Fibroblast of lung (primary cell): ENCODE results near the gene HIPK2.

Experiments
- EZH2 ChIP-seq: IDR thresholded peaks from 2 replicates; pipeline ENCODE4 v1.5.1; 2012; ENCODE audit warnings: low read length, control low read depth, mild to moderate bottlenecking; ENCODE audit errors: missing control alignments
- TF ChIP-seq, protein P1 (sequence below), 2 donors: IDR thresholded peaks in 1 of 2; conservative IDR thresholded peaks in 1 of 2; 1 replicate in 1 of 2; 2 replicates in 1 of 2; pipeline ENCODE4 v1.5.1; 2011 to 2012; ENCODE audit warnings: low read length in 2 of 2, control low read depth in 1 of 2, inconsistent platforms in 1 of 2, low read depth in 1 of 2, mild to moderate bottlenecking in 1 of 2

DNA sequence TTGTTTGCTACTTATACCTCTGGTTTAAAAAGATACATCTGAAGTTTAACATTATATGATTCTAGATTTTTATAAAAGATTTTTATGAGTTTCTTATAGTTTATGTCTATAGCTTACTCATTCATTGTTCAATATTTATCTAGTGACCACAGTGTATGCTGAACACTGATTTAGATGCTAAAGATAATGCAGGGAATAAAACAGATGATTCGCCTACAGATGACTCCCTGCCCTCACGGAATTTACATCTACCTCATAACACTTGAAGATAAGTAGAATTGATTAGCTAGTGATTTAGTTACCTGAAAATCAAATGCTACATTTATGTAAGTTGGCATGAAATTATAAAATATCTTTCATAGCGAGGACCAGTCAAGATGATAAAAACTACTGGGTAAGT lies 105.8 kb downstream of the HIPK2 start:
- TF ChIP-seq, protein P1, sequence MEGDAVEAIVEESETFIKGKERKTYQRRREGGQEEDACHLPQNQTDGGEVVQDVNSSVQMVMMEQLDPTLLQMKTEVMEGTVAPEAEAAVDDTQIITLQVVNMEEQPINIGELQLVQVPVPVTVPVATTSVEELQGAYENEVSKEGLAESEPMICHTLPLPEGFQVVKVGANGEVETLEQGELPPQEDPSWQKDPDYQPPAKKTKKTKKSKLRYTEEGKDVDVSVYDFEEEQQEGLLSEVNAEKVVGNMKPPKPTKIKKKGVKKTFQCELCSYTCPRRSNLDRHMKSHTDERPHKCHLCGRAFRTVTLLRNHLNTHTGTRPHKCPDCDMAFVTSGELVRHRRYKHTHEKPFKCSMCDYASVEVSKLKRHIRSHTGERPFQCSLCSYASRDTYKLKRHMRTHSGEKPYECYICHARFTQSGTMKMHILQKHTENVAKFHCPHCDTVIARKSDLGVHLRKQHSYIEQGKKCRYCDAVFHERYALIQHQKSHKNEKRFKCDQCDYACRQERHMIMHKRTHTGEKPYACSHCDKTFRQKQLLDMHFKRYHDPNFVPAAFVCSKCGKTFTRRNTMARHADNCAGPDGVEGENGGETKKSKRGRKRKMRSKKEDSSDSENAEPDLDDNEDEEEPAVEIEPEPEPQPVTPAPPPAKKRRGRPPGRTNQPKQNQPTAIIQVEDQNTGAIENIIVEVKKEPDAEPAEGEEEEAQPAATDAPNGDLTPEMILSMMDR (conservative IDR thresholded peaks at IDR 0.05 in 1 of 2, IDR thresholded peaks at IDR 0.05 in 1 of 2; ENCODE audit: low read depth in 1 of 2, low read length in 2 of 2): no peak
- no peak for TF ChIP-seq EZH2
